ENCODE measurements around the gene DYNC1I1. TPM values are rescaled to one million over a fixed set of nuclear protein-coding genes. Genes with fewer than 3 reads are reported as not detected.
A peak's percentile ranks its signal among the peaks of the same experiment; 100 is the strongest.

DYNC1I1 gene
- total RNA-seq, 1 experiment from 2014 or later = 11.9 TPM

DNA sequence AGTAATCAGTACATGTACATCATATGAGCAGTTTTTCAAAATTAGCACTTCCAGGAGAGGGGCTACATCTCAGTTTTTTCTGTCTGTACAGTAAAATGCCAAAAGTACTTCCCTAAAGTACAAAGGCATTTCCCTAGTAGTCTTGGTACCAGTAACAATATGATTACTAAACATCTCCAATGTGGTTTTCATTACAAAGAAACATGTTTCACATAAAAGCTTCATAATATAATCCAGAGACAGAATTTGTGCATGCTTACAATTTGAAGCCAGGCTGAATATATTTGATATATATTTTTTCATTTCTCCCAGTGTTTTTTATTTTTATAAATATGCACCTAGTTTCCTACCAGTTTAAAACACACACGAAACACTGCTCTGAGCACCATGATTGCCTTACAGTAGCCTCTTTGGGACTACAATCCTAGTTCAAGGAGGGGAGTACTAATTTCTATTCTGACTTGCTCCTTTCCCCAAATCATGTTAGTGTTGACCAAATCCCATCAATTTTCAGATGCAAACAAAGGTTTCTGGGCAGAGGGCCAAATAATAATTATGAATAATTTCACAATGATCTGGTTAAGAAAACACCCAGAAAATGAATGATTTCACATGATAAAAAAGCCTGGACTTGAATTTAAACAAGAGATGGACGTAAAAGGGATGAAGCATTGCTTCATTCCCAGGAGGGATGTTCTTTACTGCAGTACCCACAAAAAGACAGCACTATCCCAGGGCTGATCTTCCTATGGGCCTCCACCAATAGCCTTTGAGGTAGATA, 348.3 kb downstream of the DYNC1I1 start:
- H3K27me3 ChIP-seq = no peaks in the 10 kb centered on the region
- H3K4me1 ChIP-seq = peaks cover 7% of the 10 kb centered on the region
- no peak overlapping the region for H3K4me3 ChIP-seq
- H3K9me3 ChIP-seq (replicated peaks) = no peaks in the 10 kb centered on the region
- peaks cover 20% of the 10 kb centered on the region for H3K36me3 ChIP-seq
- DNase-seq = no peak
- no peak overlapping the region for H3K27ac ChIP-seq

DNA sequence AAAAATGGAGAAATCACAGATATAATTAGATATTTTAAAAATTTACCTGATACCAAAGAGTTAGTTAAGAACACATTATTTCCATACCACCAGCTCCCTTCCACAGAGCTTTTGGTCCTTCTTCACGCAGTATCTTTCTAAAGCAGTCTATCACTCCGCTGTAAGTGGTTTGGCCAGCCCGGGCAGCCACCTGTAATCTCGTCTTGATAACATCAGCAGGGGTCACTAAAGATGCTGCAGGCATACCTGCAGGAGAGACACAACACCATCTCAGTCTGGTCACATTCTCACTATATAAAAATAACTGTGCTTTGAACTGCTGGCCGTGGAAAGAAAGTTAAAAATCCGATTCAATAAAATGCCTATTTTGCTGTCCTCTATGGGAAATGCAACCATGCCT, 349.4 kb downstream of the DYNC1I1 start:
- Histone ChIP-seq H3K4me1 (peaks cover 7% of the 10 kb centered on the region), H3K9me3 (replicated peaks) (no peaks in the 10 kb centered on the region), H3K27ac (no peak overlapping the region), H3K27me3 (no peaks in the 10 kb centered on the region), H3K4me3 (no peak overlapping the region), H3K36me3 (peaks cover 20% of the 10 kb centered on the region)
- DNase-seq = no peak

DNA sequence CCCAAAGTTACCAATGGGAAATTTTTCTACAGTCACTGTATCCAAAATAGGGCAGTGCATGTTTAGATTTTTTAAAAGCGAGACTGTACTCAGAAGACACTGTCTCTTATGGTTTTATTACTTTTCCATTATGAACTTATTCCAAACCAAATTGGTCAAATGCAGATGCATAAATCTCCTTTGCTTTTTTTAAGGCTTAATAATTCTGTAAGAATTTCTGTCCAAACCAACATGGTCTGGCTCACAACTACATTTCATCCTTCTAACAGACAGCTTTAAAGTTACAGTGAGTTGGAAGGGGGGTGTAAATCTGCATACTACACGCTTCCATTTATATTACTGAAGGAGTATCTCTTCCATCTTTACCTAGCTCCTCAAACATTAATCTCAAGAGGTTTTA, 350.4 kb downstream of the DYNC1I1 start:
- Histone ChIP-seq H3K9me3 (replicated peaks) (no peaks in the 10 kb centered on the region), H3K4me3 (no peak overlapping the region), H3K27ac (no peak overlapping the region), H3K4me1 (peaks cover 7% of the 10 kb centered on the region), H3K36me3 (peaks cover 20% of the 10 kb centered on the region), H3K27me3 (no peaks in the 10 kb centered on the region)
- DNase-seq = no peak

DNA sequence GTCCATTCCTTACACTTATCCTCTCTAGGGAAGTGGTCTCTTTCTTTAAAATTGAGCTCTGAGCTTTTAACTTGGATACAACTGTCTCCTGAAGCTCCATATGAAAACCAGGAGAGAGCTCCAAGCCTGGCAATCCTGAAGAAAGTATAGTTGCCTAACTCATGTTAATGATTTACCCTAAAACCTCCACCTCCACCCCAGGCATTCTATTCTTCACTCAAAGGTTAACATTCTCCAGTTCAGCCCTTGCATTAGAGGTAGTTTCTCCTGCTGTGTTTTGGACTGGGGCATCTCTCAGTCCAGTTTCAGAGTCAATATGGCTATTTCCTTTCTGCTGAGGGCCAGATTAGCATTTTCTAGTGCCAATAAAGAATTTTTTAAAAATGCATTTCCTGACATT, 354.0 kb downstream of the DYNC1I1 start:
- no peak overlapping the region for H3K27ac ChIP-seq
- H3K9me3 ChIP-seq (replicated peaks) = no peaks in the 10 kb centered on the region
- H3K4me3 ChIP-seq = no peak overlapping the region
- no peaks in the 10 kb centered on the region for H3K27me3 ChIP-seq
- H3K36me3 ChIP-seq = peaks cover 16% of the 10 kb centered on the region
- no peaks in the 10 kb centered on the region for H3K4me1 ChIP-seq
- DNase-seq = no peak

DNA sequence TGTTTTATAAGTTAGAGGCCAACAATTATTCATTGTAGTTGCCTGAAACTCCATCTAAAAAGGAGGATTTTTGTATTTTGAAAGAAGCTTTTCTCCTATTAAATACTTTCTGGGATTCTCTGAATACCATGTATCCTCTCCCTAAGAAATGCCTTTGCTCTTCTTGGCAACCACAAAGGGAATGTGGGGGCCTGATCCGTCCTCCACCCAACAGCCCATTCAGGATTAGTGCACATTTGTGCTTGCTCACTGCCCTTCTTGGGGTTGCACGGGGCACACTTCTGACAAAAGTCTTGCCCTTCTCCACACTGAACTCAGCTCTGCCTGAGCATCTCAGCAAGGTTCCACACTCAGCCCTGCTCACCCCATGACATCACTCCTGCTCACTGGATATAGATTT, 355.4 kb downstream of the DYNC1I1 start:
- peaks cover 11% of the 10 kb centered on the region for H3K36me3 ChIP-seq
- H3K4me1 ChIP-seq = no peaks in the 10 kb centered on the region
- H3K4me3 ChIP-seq = no peak overlapping the region
- no peak overlapping the region for H3K27ac ChIP-seq
- H3K27me3 ChIP-seq = no peaks in the 10 kb centered on the region
- DNase-seq = no peak
- H3K9me3 ChIP-seq (replicated peaks) = no peaks in the 10 kb centered on the region

DNA sequence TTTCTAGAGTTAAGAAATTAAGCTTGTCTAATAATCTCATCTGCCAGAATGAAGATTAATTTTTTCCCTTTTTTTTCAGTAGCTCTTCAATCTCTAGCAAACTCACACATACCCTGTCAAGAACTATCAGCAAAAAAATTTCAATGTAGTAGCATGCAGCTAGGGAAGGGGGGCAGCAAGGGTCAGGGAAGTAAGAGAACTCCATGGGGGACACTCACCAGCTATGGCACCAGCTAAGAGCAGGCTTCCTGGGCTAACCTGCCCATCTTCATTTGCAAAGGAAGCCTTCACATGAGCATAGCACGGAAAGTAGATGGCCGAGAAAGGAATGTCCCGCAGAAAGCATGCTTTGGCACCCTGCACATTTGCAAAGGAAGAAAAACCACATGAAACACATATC, 359.2 kb downstream of the DYNC1I1 start:
- Histone ChIP-seq H3K4me1 (no peaks in the 10 kb centered on the region), H3K36me3 (peaks cover 14% of the 10 kb centered on the region), H3K27me3 (no peaks in the 10 kb centered on the region), H3K9me3 (replicated peaks) (no peaks in the 10 kb centered on the region), H3K4me3 (no peak overlapping the region), H3K27ac (no peak overlapping the region)
- peak in 1 of 2 experiments; percentile 15 for DNase-seq

DNA sequence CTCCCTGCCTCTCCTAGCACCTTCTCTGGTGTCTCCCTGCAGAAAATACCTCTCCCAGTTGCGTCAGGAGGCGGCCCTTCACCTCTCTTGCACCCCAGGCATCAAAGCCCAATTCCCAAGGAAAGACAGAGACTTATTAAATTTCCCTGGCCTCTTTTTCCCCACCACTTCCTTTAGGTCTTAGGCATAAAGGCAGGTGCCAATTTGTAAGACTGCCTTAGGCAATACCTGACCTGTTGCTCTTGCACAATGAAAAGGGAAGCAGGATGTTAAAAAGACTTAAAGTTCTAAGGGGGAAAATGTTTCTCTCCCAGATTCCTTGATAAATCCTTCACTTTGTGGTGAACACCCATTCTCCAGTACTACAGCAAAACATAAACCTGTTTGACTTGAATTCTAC, 362.9 kb downstream of the DYNC1I1 start:
- H3K27ac ChIP-seq = no peak overlapping the region
- no peaks in the 10 kb centered on the region for H3K27me3 ChIP-seq
- H3K9me3 ChIP-seq (replicated peaks) = no peaks in the 10 kb centered on the region
- H3K36me3 ChIP-seq = peaks cover 8% of the 10 kb centered on the region; the same call in 1 of the 2 replicates
- DNase-seq = no peak
- no peak overlapping the region for H3K4me3 ChIP-seq
- H3K4me1 ChIP-seq = no peaks in the 10 kb centered on the region

DNA sequence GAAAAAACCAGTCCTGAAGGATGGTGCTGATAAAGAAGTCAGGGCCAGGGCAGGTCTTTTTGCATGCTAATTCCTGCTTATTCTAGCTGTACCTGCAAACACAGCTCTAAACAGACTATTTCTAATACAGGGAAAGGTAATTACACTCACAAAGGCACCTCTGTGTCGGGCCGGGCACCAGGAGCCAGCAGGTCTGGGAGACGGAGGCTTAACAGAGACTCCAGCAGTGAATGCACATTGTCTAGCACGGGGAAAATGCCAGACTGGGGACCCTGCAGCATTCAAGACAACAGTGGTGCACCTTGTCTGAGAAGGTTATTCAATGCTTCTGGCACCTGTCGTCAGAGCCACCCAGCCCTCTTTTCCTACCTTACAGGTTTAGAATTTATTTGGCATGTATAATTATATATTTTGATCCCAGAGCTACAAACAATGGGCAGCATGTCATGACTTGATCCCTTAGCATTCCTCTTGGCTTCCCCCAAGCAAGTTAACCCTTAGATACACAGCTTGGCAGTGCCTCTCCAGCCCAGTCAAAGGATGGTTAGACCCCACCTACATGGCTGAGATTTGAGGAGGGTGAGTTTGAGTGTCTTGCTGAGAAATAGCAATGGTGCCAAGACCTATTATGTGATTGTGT, 364.4 kb downstream of the DYNC1I1 start:
- H3K4me1 ChIP-seq = no peaks in the 10 kb centered on the region
- no peak overlapping the region for H3K4me3 ChIP-seq
- H3K36me3 ChIP-seq = peaks cover 7% of the 10 kb centered on the region; the same call in 1 of the 2 replicates
- no peak overlapping the region for H3K27ac ChIP-seq
- H3K27me3 ChIP-seq = no peaks in the 10 kb centered on the region
- no peak for DNase-seq
- no peaks in the 10 kb centered on the region for H3K9me3 ChIP-seq (replicated peaks)

DNA sequence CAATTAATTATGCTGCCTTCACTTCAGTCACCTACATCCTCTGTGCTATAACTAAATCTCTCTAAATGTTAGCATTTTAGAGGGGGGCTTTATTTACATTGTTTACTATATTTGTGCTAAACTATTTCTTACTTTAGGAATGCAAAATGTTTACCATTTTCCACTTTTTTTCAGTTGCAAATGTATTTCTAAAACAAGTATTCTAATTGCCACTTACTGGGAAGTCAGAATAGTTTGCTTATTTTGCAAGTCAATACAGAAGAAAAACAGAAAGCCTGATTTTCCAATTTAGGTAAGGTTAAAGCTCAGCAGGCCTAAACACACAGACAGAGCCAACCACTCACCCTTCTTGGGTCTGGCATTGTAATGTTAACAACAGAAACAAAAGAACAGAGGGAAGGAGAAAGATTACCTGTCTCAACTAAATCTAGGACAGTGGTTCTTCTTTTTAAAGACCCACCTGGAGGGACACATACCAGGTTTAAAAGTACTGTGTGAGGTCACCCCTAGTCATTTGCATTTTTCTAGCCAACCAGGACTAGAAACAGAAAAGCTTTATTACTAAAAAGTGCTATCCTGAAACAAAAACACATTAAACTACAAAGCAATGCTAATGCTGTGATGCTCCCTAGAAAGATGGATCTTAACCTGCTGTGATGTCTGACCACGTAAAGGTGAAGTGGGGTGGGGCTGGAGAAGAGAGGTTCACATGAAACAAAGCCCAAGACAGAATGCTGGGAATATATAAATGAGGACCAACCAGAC, 371.3 kb downstream of the DYNC1I1 start:
- Histone ChIP-seq H3K27ac (no peak overlapping the region), H3K4me3 (no peak overlapping the region), H3K9me3 (replicated peaks) (no peaks in the 10 kb centered on the region), H3K27me3 (no peaks in the 10 kb centered on the region), H3K36me3 (peaks cover 22% of the 10 kb centered on the region), H3K4me1 (no peaks in the 10 kb centered on the region)
- DNase-seq = no peak

DNA sequence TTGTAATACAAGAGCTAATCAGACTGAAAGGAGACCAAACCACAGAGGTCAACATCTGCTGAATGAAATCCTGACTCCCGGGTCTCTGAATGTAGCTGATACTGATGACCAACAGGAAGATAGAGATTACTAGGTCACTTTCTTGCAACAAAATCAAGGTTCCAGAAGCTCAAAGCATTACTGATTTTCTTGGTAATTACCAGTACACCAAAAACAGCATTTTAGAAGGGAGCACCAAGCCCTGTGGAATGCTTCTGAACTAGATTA, 371.8 kb downstream of the DYNC1I1 start:
- peaks cover 25% of the 10 kb centered on the region for H3K36me3 ChIP-seq
- H3K9me3 ChIP-seq (replicated peaks) = no peaks in the 10 kb centered on the region
- no peak overlapping the region for H3K27ac ChIP-seq
- no peaks in the 10 kb centered on the region for H3K27me3 ChIP-seq
- no peak for DNase-seq
- H3K4me1 ChIP-seq = no peaks in the 10 kb centered on the region
- no peak overlapping the region for H3K4me3 ChIP-seq

Other genes starting within 250 kb of the DYNC1I1 start
- 1.4 and 1.5 TPM in 2 replicates for gene PDK4, start 176.0 kb upstream of the DYNC1I1 start, total RNA-seq (2014; rRNA removed; shearing (Covaris generic))